Measurements from ENCODE around the gene CLEC4G. TPM values are rescaled to one million over a fixed set of nuclear protein-coding genes. Genes with fewer than 3 reads are reported as not detected.

The CLEC4G gene
- total RNA-seq, 1 experiment from 2014 or later, result 0.55 TPM

DNA sequence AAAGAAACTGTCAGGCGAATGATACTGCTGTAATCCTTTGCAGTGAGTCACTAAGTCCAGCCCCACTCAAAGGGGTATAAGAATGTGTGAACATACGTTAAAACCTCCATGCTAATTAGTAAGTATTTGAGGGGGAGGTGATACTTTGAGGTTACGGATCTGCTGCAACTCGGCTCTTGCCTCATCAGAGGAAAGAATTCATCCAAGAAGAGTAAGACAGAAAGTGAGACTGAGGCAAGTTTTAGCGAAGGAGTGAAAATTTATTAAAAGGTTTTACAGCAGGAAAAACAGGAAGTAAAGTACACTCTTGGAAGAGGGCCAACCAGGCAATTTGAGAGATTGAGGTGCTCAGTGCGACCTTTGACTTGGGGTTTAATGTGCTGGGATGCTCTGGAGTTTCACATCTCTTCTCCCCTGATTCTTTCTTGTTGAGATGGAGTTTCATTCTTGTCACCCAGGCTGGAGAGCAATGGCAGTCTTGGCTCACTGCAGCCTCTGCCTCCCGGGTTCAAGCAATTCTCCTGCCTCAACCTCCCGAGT is 40.9 kb upstream of the CLEC4G start (continued):
- TF ChIP-seq, protein P1, sequence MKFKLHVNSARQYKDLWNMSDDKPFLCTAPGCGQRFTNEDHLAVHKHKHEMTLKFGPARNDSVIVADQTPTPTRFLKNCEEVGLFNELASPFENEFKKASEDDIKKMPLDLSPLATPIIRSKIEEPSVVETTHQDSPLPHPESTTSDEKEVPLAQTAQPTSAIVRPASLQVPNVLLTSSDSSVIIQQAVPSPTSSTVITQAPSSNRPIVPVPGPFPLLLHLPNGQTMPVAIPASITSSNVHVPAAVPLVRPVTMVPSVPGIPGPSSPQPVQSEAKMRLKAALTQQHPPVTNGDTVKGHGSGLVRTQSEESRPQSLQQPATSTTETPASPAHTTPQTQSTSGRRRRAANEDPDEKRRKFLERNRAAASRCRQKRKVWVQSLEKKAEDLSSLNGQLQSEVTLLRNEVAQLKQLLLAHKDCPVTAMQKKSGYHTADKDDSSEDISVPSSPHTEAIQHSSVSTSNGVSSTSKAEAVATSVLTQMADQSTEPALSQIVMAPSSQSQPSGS (CRISPR knock-in tag; IDR thresholded peaks at IDR 0.05; ENCODE audit: borderline replicate concordance, low read depth), result no peak
- no peak for TF ChIP-seq RORB (CRISPR knock-in tag; IDR thresholded peaks at IDR 0.05)

DNA sequence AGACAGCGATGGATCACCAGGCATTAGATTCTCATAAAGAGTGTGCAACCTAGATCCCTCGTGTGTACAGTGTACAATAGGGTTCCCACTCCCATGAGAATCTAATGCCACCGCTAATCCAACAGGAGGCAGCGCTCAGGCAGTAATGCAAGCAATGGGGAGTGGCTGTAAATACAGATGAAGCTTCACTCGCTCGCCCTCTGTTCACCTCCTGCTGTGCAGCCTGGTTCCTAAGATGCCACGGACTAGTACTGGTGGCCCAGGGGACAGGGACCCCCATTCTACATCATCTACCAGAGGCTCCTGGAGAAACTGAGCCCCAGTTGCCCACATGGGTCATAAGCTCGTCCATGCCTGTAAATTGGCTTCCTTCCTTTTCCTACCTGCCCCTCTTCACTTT is 39.2 kb upstream of the CLEC4G start:
- CTCF ChIA-PET, result interaction anchor here (0.6 to 1.2 kb wide), 3 partner anchors 32 to 288 kb away, joined by 3 to 8 read pairs (median 4); partner anchors contain the start of gene TRAPPC5
- peaks cover 13% of the 10 kb centered on the region for H3K27me3 Mint-ChIP-seq (ENCODE audit: low read depth)
- H3K4me1 Mint-ChIP-seq, result peaks cover 3% of the 10 kb centered on the region; the same call in 1 of the 2 replicates

More for the DNA sequence above, 39.2 kb upstream of the CLEC4G start:
- ATAC-seq (no peak), DNase-seq (ENCODE audit: low spot score) (no peak)
- POLR2A ChIA-PET, result no interaction called here
- TF ChIP-seq NFYB (CRISPR knock-in tag; conservative IDR thresholded peaks at IDR 0.05; ENCODE audit: low read depth), result no peak
- TF ChIP-seq, protein P2, sequence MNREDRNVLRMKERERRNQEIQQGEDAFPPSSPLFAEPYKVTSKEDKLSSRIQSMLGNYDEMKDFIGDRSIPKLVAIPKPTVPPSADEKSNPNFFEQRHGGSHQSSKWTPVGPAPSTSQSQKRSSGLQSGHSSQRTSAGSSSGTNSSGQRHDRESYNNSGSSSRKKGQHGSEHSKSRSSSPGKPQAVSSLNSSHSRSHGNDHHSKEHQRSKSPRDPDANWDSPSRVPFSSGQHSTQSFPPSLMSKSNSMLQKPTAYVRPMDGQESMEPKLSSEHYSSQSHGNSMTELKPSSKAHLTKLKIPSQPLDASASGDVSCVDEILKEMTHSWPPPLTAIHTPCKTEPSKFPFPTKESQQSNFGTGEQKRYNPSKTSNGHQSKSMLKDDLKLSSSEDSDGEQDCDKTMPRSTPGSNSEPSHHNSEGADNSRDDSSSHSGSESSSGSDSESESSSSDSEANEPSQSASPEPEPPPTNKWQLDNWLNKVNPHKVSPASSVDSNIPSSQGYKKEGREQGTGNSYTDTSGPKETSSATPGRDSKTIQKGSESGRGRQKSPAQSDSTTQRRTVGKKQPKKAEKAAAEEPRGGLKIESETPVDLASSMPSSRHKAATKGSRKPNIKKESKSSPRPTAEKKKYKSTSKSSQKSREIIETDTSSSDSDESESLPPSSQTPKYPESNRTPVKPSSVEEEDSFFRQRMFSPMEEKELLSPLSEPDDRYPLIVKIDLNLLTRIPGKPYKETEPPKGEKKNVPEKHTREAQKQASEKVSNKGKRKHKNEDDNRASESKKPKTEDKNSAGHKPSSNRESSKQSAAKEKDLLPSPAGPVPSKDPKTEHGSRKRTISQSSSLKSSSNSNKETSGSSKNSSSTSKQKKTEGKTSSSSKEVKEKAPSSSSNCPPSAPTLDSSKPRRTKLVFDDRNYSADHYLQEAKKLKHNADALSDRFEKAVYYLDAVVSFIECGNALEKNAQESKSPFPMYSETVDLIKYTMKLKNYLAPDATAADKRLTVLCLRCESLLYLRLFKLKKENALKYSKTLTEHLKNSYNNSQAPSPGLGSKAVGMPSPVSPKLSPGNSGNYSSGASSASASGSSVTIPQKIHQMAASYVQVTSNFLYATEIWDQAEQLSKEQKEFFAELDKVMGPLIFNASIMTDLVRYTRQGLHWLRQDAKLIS (CRISPR knock-in tag; IDR thresholded peaks at IDR 0.05; ENCODE audit: borderline replicate concordance), result no peak
- TF ChIP-seq GRHL2 (CRISPR knock-in tag; IDR thresholded peaks at IDR 0.05; ENCODE audit: insufficient replicate concordance, severe bottlenecking), result no peak
- TF ChIP-seq, protein P3, sequence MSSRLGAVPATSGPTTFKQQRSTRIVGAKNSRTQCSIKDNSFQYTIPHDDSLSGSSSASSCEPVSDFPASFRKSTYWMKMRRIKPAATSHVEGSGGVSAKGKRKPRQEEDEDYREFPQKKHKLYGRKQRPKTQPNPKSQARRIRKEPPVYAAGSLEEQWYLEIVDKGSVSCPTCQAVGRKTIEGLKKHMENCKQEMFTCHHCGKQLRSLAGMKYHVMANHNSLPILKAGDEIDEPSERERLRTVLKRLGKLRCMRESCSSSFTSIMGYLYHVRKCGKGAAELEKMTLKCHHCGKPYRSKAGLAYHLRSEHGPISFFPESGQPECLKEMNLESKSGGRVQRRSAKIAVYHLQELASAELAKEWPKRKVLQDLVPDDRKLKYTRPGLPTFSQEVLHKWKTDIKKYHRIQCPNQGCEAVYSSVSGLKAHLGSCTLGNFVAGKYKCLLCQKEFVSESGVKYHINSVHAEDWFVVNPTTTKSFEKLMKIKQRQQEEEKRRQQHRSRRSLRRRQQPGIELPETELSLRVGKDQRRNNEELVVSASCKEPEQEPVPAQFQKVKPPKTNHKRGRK (CRISPR knock-in tag; IDR thresholded peaks at IDR 0.05; ENCODE audit: borderline replicate concordance), result no peak
- TF ChIP-seq SMAD4 (CRISPR knock-in tag; IDR thresholded peaks at IDR 0.05), result no peak
- no peak for TF ChIP-seq TEAD4 (CRISPR knock-in tag; IDR thresholded peaks at IDR 0.05)
- TF ChIP-seq ZNF423 (CRISPR knock-in tag; IDR thresholded peaks at IDR 0.05), result no peak
- TF ChIP-seq SMAD3 (CRISPR knock-in tag; IDR thresholded peaks at IDR 0.05; ENCODE audit: borderline replicate concordance), result no peak
- TF ChIP-seq ATF1 (CRISPR knock-in tag; IDR thresholded peaks at IDR 0.05), result no peak
- TF ChIP-seq RORB (CRISPR knock-in tag; IDR thresholded peaks at IDR 0.05), result no peak
- no peak for TF ChIP-seq CDX4 (CRISPR knock-in tag; IDR thresholded peaks at IDR 0.05; ENCODE audit: borderline replicate concordance)
- TF ChIP-seq ATF6 (CRISPR knock-in tag; IDR thresholded peaks at IDR 0.05), result no peak
- TF ChIP-seq IRF2 (CRISPR knock-in tag; IDR thresholded peaks at IDR 0.05; ENCODE audit: borderline replicate concordance, low read depth), result no peak
- TF ChIP-seq RELA (CRISPR knock-in tag; IDR thresholded peaks at IDR 0.05; ENCODE audit: borderline replicate concordance), result no peak
- no peak for TF ChIP-seq E2F5 (CRISPR knock-in tag; IDR thresholded peaks at IDR 0.05)
- TF ChIP-seq, protein P4, sequence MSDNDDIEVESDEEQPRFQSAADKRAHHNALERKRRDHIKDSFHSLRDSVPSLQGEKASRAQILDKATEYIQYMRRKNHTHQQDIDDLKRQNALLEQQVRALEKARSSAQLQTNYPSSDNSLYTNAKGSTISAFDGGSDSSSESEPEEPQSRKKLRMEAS (CRISPR knock-in tag; IDR thresholded peaks at IDR 0.05), result no peak
- no peak overlapping the region for H3K4me3 Mint-ChIP-seq
- no peaks in the 10 kb centered on the region; the same call in 1 of the 2 replicates for H3K9me3 Mint-ChIP-seq
- no peak overlapping the region for H3K27ac Mint-ChIP-seq
- no peaks in the 10 kb centered on the region for H3K36me3 Mint-ChIP-seq
